HL-60/S4 treated with phorbol 12-myristate 13-acetate at 8.2 ng/mL for 4 days and 3 days (cell line): ENCODE results near the gene RNF5.
"Not testable (repeated sequence)": the region's sequence is repeated elsewhere in the genome, so short reads cannot be mapped to it uniquely, and the experiment has no call there.

Experiments used
- in situ Hi-C: fragments of 300-500 bp; cut with MboI; formaldehyde crosslinking; loops from 2 replicates; pipeline ENCODE4 v1.15.0; 2022; ENCODE audit warnings: low sequenced_read_pairs

RNF5 gene, protein sequence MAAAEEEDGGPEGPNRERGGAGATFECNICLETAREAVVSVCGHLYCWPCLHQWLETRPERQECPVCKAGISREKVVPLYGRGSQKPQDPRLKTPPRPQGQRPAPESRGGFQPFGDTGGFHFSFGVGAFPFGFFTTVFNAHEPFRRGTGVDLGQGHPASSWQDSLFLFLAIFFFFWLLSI

GRCh38 chr6:32177788-32178546 lies at the start of gene RNF5:
Gene RNF5 (plus strand): TSS chr6:32178405. CDS start chr6:32178512, 107 bp downstream.
- in situ Hi-C loops, result no loop called here

- in situ Hi-C loops, result no loop called here
Observed at GRCh38 chr6:32128751-32129296, 49.4 kb upstream of the RNF5 start.

- in situ Hi-C loops, result no loop called here
Observed at GRCh38 chr6:32129297-32130088, 48.7 kb upstream of the RNF5 start.

DNA sequence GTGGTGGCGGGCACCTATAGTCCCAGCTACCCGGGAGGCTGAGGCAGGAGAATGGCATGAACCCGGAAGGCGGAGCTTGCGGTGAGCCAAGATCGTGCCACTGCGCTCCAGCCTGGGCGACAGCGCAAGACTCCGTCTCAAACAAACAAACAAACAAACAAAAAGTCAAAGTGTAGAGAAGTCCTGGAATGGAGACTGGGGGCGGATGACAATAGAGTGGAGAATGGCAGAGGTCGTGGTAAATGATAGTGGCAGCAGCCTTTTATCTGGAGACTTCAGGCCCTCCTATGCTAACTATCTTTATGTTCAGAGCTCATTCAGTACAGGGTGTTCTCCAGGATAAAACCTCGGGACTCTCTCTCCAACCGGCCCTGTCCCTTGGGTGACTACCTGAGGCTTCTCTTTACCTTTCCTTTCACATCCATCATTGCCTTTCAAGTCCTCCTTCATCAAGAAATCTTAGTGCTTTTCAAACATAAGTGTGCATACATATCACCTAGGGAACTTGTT lies 46.7 kb upstream of the RNF5 start:
- in situ Hi-C loops, result no loop called here

DNA sequence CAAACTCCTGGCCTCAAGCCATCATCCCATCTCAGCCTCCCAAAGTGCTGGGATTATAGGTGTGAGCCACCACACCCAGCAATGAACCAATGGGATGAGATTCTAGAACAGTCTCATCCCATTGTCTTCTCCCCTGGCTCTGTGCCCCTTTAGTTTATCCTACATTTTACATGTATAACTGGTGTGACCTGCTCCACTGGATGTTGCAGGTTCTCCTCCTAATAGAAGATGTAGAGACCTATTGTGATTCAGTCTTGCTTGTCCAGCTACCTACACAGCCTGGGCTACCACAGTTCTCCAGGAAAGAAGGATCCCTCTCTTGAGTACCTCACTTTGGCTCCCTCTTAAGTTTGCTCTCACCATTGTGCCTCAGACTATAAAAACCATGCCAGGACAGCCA lies 46.1 kb upstream of the RNF5 start:
- in situ Hi-C loops, result no loop called here

- in situ Hi-C loops, result no loop called here
Observed at GRCh38 chr6:32133786-32134185, 44.4 kb upstream of the RNF5 start.

- in situ Hi-C loops, result no loop called here
Observed at GRCh38 chr6:32137454-32137853, 40.8 kb upstream of the RNF5 start.

DNA sequence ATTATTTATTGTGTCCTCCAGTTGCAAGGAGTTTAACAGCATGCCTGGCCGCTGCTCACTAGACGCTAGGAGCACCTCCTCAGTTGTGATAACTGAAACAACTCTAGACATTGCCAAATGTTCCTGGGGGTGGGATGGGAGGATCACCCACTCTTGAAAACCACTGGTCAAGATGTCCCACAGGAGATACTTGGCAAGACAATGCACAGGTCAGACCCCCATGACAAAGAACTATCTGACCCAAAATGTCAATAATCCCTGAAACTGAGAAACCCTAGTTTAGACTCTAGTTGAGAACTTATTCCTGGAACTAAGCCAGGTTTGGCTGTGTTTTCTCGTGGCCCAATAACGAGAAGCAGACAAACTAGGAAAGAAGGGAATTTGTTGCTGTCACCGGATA lies 38.6 kb upstream of the RNF5 start:
- in situ Hi-C loops, result no loop called here

GRCh38 chr6:32140420-32141046 lies 37.7 kb upstream of the RNF5 start:
- in situ Hi-C loops, result no loop called here

GRCh38 chr6:32144238-32144637 lies 34.0 kb upstream of the RNF5 start:
- in situ Hi-C loops, result not testable (repeated sequence)

DNA sequence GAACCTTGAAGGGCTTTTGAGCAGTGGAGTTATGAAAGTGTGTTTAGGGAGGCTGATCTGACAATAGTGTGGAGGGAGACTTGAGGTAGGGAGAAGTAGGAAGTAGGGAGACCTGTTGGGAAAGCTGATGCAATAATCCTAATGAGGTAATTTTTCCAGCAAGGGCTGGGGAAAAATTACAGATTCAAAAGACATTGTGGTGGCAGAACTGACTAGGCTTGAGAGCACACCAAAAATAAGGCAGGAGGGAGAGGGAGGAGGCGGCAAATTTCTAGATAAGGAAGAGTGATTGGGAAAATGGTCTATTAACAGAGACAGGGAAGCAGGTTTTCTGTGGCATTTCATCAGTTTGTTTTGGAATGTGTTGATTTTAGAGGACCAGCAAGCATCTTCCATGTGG lies 31.9 kb upstream of the RNF5 start:
- in situ Hi-C loops, result no loop called here

DNA sequence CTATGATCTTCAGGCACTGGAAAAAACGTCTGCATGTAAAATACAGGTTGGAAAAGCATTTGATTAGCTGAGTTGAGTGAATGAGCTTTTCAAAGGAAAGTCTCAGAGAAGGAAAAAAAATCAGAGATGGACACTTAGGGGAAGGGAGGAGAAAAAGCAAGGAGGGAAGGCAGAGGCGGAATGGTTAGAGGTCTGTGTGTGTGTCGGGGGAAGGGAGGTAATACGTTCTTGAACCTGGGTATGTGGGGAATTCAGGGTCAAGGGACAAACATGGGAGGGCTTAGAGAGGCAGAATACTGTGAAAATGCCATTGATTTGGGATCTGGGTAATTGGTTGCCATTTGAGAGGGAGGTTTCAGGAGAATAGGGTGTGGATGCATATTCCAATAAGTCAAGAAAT lies 31.5 kb upstream of the RNF5 start:
- in situ Hi-C loops, result no loop called here

GRCh38 chr6:32147401-32148132 lies 30.6 kb upstream of the RNF5 start:
- in situ Hi-C loops, result no loop called here

- in situ Hi-C loops, result no loop called here
Observed at GRCh38 chr6:32148289-32149091, 29.7 kb upstream of the RNF5 start.

- in situ Hi-C loops, result no loop called here
Observed at GRCh38 chr6:32149092-32149755, 29.0 kb upstream of the RNF5 start.

- in situ Hi-C loops, result no loop called here
Observed at GRCh38 chr6:32149932-32150870, 28.0 kb upstream of the RNF5 start.

DNA sequence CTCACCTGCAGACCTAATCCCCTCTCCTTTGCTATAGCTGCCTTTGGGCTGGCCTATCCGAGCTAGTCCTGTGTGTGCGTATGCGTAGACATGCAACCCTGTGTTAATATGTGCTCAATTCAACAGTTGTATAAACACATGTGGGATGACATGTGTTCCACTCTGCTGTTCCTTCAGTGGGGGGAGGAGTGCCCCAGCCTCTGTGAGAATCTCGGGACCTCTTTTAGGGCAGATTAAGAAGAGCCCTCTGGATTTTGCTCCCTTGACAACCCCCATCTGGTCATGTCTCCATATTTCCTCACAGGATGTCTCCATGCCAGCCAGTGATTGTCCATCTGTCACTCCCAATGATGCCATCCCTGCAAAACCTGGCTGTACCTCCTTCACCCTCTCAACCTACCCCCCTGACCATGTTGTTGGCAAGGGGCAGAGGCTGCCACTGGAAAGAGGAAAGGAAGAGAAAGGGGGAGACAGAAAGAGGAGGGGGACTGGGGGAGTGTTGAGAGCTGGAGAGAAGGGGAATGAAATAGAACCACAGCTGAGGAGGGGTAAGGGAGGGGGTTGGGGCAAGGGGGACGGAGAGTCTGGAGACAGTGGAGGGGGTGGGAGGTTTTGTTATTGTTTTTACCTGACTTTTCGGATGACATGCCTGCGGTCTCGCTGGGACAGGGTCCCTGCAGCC lies 26.9 kb upstream of the RNF5 start:
- in situ Hi-C loops, result no loop called here
